HG03575 (cell line): ENCODE results near the gene SUGT1.
"Not testable (repeated sequence)": the region's sequence is repeated elsewhere in the genome, so short reads cannot be mapped to it uniquely, and the experiment has no call there.

Experiments used
- ATAC-seq: cut with Tn5 transposase; IDR thresholded peaks from one replicate; pipeline ENCODE4 v1.9.1; 2021; ENCODE audit not compliant: unreplicated experiment, insufficient number of reproducible peaks, low FRiP score; ENCODE audit errors: extremely low read depth

The SUGT1 gene

GRCh38 chr13:52659340-52659739 is 6.7 kb downstream of the SUGT1 start:
- no peak for ATAC-seq

- no peak for ATAC-seq
These were observed 11.6 kb downstream of the SUGT1 start for GRCh38 chr13:52664272-52664671.

DNA sequence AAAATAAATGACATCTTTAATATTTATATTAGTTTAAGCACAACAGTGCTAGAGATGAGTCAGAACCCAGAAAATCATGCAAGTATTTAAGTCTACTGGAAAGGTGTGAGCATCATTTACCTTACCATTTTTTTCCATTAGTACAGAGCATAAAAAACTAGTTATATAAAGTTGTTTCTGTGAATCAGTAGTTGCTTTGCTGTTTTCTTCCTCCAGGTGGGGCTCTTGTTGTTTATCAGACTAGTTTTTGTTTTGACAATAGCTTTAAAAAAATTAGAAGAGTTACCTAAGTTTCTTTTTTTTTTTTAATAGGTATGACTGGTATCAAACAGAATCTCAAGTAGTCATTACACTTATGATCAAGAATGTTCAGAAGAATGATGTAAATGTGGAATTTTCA is 12.7 kb downstream of the SUGT1 start:
- ATAC-seq = no peak

GRCh38 chr13:52669677-52670076 is 17.0 kb downstream of the SUGT1 start:
- no peak for ATAC-seq

GRCh38 chr13:52670726-52671125 is 18.1 kb downstream of the SUGT1 start:
- ATAC-seq = no peak

DNA sequence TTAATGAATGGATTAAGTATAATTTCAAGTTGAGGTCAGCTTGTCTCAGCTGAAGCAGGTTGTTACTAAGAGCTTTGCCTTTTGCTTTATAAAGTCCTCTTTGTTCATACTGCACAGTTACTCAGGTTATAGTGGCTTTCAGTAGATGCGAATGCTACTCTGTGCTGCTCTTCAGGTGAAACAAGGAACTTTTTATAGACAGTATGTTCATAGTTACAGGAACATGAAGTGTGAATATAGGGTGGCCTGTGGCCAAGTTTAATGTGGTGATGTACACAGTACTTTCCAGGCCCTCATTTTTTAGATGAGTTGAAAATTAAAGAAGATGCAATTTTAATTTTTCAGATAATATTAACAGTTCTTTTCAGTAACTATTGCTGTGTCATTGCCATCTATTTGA is 20.8 kb downstream of the SUGT1 start:
- no peak for ATAC-seq

DNA sequence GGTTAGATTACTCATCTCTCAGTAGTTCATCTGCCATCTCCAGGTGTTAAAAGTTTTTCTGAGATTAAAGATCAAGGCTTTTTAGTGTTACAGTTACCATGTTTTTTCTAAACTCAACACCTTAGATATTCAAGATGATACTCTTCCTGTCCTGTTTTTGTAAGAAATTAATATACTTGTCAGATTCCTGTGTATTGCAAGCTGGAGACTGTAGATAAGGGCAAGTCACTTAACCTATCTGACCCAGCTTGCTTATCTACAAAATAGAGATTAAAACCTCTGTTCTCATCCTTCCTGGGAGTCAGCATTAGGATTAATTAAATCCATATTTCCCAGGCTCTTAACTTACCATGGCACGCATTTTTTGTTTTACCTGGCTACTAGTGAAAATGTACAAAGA is 25.2 kb downstream of the SUGT1 start:
- no peak for ATAC-seq

- ATAC-seq = not testable (repeated sequence)
These were observed 33.2 kb downstream of the SUGT1 start for GRCh38 chr13:52685806-52686205.

GRCh38 chr13:52686376-52686775 is 33.7 kb downstream of the SUGT1 start:
- ATAC-seq = no peak

GRCh38 chr13:52695856-52696255 is 43.2 kb downstream of the SUGT1 start:
- no peak for ATAC-seq

DNA sequence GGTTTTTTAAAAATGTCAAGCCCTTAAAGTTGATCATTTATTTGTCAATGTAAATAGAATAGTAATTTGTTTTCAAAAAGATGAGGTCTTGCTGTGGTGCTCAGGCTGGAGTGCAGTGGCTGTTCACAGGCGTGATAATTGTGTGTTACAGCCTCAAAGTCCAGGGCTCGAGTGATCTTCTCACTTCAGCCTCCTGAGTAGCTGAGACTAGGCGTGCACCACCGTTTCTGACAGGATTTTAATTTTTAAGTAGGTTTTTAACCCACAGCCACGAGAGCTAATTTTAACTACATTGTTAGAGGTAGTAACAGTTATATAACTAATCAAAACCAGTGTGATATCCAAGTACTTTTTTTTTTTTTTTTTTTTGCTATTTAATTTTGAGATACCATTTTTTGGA is 43.9 kb downstream of the SUGT1 start:
- no peak for ATAC-seq

DNA sequence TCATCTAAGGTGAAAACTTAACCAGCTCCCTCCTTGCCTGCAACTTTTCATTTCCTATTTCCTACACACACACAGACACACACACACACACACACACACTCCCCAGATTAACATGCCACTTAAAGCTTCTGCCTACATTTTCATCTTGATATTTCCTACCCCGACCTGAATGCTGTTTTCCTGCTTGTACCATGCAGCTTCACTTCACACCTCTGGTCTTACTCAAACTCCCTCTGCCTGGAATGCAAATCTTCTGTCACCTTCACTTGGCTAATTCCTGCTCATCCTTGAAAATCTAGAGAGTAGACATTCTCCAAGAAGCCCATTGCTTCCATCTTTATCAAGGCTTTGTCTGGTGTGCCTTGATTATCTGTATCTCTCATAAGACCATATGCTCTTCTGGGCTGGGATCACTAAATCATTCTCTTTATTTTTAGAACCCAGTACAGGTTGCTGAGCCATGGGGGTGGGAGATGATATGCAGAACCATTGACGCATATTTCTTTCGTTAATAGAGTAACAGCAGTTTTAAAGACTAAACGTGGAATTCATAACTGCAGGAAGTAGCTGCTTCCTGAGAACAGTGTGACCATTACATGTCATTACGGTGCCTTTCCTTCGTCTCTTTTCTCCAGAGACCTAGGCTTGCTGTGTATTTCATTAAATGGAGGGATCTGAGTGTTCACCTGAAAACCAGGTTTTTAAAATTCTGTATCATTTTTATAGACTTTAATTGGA is 49.3 kb downstream of the SUGT1 start:
- no peak for ATAC-seq

GRCh38 chr13:52703482-52703881 is 50.8 kb downstream of the SUGT1 start:
- ATAC-seq = no peak

- ATAC-seq = no peak
These were observed 53.4 kb downstream of the SUGT1 start for GRCh38 chr13:52706081-52706480.

DNA sequence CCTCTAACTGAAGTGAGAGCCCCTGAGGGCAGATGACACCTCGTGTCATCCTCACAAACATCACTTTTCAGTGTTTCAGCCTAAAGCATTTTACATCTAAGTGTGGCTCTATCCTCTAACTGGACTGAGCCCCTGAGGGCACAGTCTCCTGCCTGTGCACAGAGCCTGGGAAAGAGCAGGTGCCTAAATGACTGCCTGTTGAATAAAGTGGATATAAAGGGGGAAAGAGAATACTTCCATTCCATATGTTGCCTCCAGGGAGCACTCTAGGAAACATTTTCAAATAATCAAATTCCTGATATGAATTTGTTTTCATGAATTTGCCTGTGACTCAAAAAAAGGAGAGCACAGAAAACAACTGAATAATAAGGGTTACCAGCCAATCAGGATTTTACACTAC is 54.7 kb downstream of the SUGT1 start:
- ATAC-seq = no peak

DNA sequence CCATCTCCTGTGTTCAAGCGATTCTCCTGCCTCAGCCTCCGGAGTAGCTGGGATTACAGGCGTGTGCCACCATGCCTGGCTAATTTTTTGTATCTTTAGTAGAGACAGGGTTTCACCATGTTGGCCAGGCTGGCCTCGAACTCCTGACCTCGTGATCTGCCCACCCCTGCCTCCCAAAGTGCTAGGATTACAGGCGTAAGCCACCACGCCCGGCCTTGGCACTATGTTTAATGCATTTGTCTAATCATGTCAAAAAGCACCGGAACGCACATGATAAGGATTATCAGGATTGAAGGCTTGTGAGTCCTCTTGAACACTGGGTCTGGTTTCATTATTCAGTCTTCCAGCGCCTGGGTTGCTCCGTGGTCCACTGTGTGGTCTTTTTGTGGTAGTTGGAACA is 55.6 kb downstream of the SUGT1 start:
- not testable (repeated sequence) for ATAC-seq

GRCh38 chr13:52711286-52711685 is 58.6 kb downstream of the SUGT1 start:
- no peak for ATAC-seq

DNA sequence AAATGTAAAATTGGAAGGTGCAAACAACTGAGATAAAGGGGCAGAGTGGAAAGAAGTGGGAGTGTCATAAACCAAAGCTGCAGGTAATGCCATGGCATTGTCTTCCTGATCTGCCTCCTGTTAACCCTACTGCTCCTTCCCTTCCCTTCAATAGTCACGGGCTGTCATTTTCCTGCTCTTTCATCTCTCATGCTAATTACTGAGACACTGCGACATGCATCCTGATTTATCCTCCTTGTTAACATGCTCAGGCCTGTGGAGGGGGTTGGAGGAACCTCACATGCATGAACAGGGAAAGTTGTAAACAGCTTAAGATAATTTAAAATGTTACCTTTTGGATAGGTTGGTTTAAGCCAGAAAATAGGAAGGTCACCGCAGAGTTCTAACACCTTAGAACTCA is 59.7 kb downstream of the SUGT1 start:
- ATAC-seq = no peak

GRCh38 chr13:52713894-52714293 is 61.3 kb downstream of the SUGT1 start:
- no peak for ATAC-seq

DNA sequence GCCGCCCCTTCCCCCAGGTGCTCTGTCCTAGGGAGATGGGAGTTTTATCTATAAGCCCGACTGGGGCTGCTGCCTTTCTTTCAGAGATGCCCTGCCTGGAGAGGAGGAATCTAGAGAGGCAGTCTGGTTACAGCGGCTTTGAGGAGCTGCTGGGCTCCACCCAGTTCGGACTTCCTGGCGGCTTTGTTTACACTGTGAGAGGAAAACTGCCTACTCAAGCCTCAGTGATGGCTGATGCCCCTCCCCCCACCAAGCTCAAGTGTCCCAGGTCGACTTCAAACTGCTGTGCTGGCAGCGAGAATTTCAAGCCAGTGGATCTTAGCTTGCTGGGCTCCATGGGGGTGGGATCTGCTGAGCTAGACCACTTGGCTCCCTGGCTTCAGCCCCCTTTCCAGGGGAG is 68.3 kb downstream of the SUGT1 start:
- not testable (repeated sequence) for ATAC-seq

DNA sequence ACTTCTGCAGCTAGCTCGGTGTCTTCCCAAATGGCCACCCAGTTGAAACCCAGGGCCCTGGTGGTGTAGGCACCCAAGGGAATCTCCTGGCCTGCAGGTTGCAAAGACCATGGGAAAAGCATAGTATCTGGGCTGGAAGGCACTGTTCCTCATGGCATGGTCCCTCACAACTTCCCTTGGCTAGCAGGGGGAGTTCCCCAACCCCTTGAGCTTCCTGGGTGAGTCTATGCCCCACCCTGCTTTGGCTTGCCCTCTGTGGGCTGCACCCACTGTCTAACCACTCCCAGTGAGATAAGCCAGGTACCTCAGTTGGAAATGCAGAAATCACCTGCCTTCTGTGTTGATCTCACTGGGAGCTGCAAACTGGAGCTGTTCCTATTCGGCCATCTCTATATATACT is 68.7 kb downstream of the SUGT1 start:
- not testable (repeated sequence) for ATAC-seq
